Suppressor macrophage (primary cell): ENCODE measurements around the gene SIPA1.

Experiments used
- DNase-seq, 4 experiments: peaks; one replicate each; pipeline ENCODE4 v3.0.0-alpha.2; 2020 to 2022

SIPA1 gene

GRCh38 chr11:65607614-65608426 lies 30.1 kb upstream of the SIPA1 start:
- no peak for DNase-seq

GRCh38 chr11:65609229-65609628 lies 28.7 kb upstream of the SIPA1 start:
- DNase-seq: no peak

- no peak for DNase-seq
These were observed 28.2 kb upstream of the SIPA1 start for GRCh38 chr11:65609665-65610064.

GRCh38 chr11:65610404-65610803 lies 27.5 kb upstream of the SIPA1 start:
- DNase-seq: peak in 3 of 4 experiments; percentile 30 to 54 (median 37)

- peak; percentile 85 to 93 (median 91) for DNase-seq
These were observed 26.7 kb upstream of the SIPA1 start for GRCh38 chr11:65611028-65611757.

GRCh38 chr11:65611758-65612603 lies 25.9 kb upstream of the SIPA1 start:
- peak in 1 of 4 experiments; percentile 33 for DNase-seq

- DNase-seq: no peak
These were observed 25.2 kb upstream of the SIPA1 start for GRCh38 chr11:65612691-65613090.

- peak in 2 of 4 experiments; percentile 25 to 61 for DNase-seq
These were observed 24.6 kb upstream of the SIPA1 start for GRCh38 chr11:65613091-65613928.

GRCh38 chr11:65615229-65615949 lies 22.5 kb upstream of the SIPA1 start, which contains the start of gene PCNX3:
Gene PCNX3, plus strand, starts transcription at chr11:65615776. Its CDS starts 536 bp downstream, at chr11:65616312.
- DNase-seq: peak; percentile 100

GRCh38 chr11:65615950-65616574 lies 21.8 kb upstream of the SIPA1 start:
- peak in 2 of 4 experiments; percentile 40 to 56 for DNase-seq

- DNase-seq: no peak
These were observed 21.3 kb upstream of the SIPA1 start for GRCh38 chr11:65616575-65617001.

- DNase-seq: no peak
These were observed 20.6 kb upstream of the SIPA1 start for GRCh38 chr11:65617136-65617850.

- DNase-seq: no peak
These were observed 19.7 kb upstream of the SIPA1 start for GRCh38 chr11:65617990-65618751.

- no peak for DNase-seq
These were observed 19.1 kb upstream of the SIPA1 start for GRCh38 chr11:65618763-65619162.

GRCh38 chr11:65619281-65619928 lies 18.5 kb upstream of the SIPA1 start:
- DNase-seq: no peak

- no peak for DNase-seq
These were observed 17.2 kb upstream of the SIPA1 start for GRCh38 chr11:65620666-65621065.

- DNase-seq: no peak
These were observed 16.4 kb upstream of the SIPA1 start for GRCh38 chr11:65621460-65621859.

GRCh38 chr11:65622011-65622410 lies 15.9 kb upstream of the SIPA1 start:
- no peak for DNase-seq

- DNase-seq: no peak
These were observed 14.7 kb upstream of the SIPA1 start for GRCh38 chr11:65623177-65623576.
